Stomach (tissue), 4 donors: ENCODE measurements around the gene BRAP.

Source experiments
- EP300 ChIP-seq: sonication (generic); formaldehyde crosslinking; IDR thresholded peaks from one replicate; pipeline ENCODE4 v1.6.1; 2017; ENCODE audit warnings: antibody characterized with exemption
- POLR2A ChIP-seq, 4 donors: fragments of 450-650 bp; IDR thresholded peaks; one replicate each; pipeline ENCODE4 v1.6.1; 2016; ENCODE audit warnings: antibody characterized with exemption in 4 of 4, control low read depth in 2 of 4, mild to moderate bottlenecking in 1 of 4, moderate library complexity in 1 of 4
- POLR2AphosphoS5 ChIP-seq, 3 donors: sonication (generic); formaldehyde crosslinking; IDR thresholded peaks; one replicate each; pipeline ENCODE4 v1.6.1; 2016; ENCODE audit warnings: antibody characterized with exemption in 3 of 3
- TF ChIP-seq, protein P1 (sequence below), 7 experiments: fragments of 450-650 bp in 4 of 7; fragments of 200-600 bp in 3 of 7; sonication (generic) in 3 of 7; IDR thresholded peaks; one replicate each; pipeline ENCODE4 v1.5.1; 2016 to 2019; ENCODE audit warnings: antibody characterized with exemption in 7 of 7, control low read depth in 2 of 7, mild to moderate bottlenecking in 1 of 7

DNA sequence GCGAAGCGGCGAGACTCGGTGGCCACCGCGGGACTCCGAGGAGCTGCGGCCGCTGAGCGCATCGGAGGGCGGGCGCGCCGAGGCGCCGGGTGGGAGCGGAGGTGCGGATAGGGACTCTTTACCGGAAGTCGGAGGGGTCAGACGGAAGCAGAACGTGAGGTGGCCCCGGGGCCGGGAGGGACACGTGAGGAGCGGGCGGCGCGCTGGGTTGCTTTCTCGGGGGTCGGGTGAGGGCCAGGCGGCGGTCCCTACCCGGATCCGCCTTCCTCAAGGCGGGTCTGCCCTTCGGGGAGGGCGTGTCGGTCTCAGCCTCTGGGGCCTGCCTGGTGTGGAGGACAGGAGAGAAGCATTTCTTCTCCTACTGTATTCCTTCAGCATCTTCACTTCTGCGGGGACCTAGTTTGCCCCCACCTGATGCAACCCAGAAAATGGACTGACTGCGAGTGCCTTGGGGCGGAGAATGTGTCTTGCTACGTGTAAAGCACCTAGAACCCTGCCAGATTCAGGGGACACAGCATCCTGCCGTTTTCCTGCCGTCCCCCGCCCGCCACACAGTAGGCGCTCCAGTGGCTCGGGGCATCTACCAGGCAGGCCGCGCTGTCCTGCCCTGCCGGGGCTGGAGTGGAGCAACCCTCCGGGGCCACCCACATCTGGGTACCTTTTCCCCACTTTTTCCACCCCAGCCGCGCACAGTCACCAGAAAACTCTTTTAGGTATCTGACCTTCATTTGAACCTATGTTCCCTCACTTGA, 86.1 kb downstream of the BRAP start:
- TF ChIP-seq, protein P1, sequence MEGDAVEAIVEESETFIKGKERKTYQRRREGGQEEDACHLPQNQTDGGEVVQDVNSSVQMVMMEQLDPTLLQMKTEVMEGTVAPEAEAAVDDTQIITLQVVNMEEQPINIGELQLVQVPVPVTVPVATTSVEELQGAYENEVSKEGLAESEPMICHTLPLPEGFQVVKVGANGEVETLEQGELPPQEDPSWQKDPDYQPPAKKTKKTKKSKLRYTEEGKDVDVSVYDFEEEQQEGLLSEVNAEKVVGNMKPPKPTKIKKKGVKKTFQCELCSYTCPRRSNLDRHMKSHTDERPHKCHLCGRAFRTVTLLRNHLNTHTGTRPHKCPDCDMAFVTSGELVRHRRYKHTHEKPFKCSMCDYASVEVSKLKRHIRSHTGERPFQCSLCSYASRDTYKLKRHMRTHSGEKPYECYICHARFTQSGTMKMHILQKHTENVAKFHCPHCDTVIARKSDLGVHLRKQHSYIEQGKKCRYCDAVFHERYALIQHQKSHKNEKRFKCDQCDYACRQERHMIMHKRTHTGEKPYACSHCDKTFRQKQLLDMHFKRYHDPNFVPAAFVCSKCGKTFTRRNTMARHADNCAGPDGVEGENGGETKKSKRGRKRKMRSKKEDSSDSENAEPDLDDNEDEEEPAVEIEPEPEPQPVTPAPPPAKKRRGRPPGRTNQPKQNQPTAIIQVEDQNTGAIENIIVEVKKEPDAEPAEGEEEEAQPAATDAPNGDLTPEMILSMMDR (IDR thresholded peaks at IDR 0.05), result no peak
- TF ChIP-seq POLR2A (IDR thresholded peaks at IDR 0.05) (peak in 1 of 4 donors; percentile 35), POLR2AphosphoS5 (IDR thresholded peaks at IDR 0.05) (peak; percentile 63 to 95 (median 93)), EP300 (no peak)
